Measurements from ENCODE around the gene TBC1D17.

DNA sequence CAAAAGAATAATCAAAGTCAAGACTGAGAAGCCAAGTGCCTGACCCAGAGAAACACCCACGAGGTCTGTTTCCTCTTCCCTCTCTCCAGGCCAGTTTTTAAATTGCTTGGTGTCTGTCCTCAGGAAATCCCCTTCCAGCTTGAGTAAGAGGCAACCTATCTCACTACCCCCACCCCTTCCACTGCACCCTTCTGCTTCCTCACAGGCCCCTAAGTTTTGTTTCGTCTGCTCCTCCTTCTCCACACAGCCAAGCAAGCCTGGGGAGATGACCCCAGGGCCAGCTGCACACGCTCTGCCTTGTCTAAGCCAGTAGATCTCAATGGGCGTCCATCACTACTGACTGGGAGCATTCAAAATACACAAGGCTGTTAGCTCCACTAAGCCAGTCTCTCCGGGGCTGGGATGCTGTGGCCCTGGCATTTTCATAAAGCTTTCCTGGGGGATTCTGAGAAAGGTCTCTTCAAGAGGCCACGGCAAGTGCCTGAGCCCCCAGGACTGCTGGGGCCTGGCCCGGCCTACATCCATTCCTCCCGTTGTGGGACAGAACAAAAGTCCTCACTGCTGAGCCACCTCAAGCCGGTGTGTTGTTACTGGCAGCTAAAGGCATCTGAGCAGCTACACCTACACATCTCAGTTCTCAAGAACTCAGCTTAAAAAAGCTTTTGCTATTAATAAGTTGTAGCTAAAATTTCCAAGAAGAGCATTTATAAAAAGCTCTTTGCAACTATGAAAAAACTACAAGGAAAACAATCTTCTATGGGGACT lies 34.1 kb downstream of the TBC1D17 start:
- TF ChIP-seq, protein P1, sequence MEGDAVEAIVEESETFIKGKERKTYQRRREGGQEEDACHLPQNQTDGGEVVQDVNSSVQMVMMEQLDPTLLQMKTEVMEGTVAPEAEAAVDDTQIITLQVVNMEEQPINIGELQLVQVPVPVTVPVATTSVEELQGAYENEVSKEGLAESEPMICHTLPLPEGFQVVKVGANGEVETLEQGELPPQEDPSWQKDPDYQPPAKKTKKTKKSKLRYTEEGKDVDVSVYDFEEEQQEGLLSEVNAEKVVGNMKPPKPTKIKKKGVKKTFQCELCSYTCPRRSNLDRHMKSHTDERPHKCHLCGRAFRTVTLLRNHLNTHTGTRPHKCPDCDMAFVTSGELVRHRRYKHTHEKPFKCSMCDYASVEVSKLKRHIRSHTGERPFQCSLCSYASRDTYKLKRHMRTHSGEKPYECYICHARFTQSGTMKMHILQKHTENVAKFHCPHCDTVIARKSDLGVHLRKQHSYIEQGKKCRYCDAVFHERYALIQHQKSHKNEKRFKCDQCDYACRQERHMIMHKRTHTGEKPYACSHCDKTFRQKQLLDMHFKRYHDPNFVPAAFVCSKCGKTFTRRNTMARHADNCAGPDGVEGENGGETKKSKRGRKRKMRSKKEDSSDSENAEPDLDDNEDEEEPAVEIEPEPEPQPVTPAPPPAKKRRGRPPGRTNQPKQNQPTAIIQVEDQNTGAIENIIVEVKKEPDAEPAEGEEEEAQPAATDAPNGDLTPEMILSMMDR (conservative IDR thresholded peaks at IDR 0.05; ENCODE audit: low read length): no peak
- no peak for TF ChIP-seq EZH2phosphoT487 (IDR thresholded peaks at IDR 0.05; ENCODE audit: borderline replicate concordance)

All from Loucy (cell line).